Mesendoderm (in vitro differentiated cells): Measurements from ENCODE around the gene KCNT1.

Experiments
- DNase-seq: peaks from one replicate; pipeline ENCODE4 v3.0.0; 2013
- H2AK5ac ChIP-seq: 2 replicates; pipeline ENCODE4 v1.6.1; 2013; ENCODE audit warnings: low read length, inconsistent platforms
- H2BK120ac ChIP-seq: 2 replicates; pipeline ENCODE4 v1.6.1; 2013; ENCODE audit warnings: low read depth, mild to moderate bottlenecking, low read length, moderate library complexity, mixed read lengths
- H2BK15ac ChIP-seq: replicated peaks from 2 replicates; pipeline ENCODE4 v1.6.1; 2013; ENCODE audit warnings: low read depth, mild to moderate bottlenecking, moderate library complexity
- H2BK5ac ChIP-seq: 2 replicates; pipeline ENCODE4 v1.6.1; 2013; ENCODE audit warnings: low read length, inconsistent platforms
- H3K18ac ChIP-seq: 2 replicates; pipeline ENCODE4 v1.6.1; 2013; ENCODE audit warnings: mild to moderate bottlenecking, low read length, mixed read lengths
- H3K23ac ChIP-seq: one replicate; pipeline ENCODE4 v1.6.1; 2013; ENCODE audit warnings: low read length
- H3K27ac ChIP-seq: 2 replicates; pipeline ENCODE4 v1.5.1; 2013; ENCODE audit warnings: low read depth, mild to moderate bottlenecking, inconsistent platforms, low read length, moderate library complexity
- H3K27me3 ChIP-seq: 2 replicates; pipeline ENCODE4 v1.6.1; 2013; ENCODE audit warnings: low read length, control low read depth, mild to moderate bottlenecking, inconsistent platforms; ENCODE audit not compliant: insufficient read depth, poor library complexity
- H3K36me3 ChIP-seq: 2 replicates; pipeline ENCODE4 v1.6.1; 2013; ENCODE audit warnings: low read length, inconsistent platforms; ENCODE audit not compliant: control insufficient read depth, insufficient read depth
- H3K4ac ChIP-seq: one replicate; pipeline ENCODE4 v1.6.1; 2013; ENCODE audit warnings: low read depth, mild to moderate bottlenecking, low read length, moderate library complexity
- H3K4me1 ChIP-seq: 2 replicates; pipeline ENCODE4 v1.6.1; 2013; ENCODE audit warnings: low read depth, low read length, inconsistent platforms; ENCODE audit not compliant: control insufficient read depth
- H3K4me2 ChIP-seq: 2 replicates; pipeline ENCODE4 v1.6.1; 2013; ENCODE audit warnings: low read length
- H3K4me3 ChIP-seq: 2 replicates; pipeline ENCODE4 v1.5.1; 2013; ENCODE audit warnings: mild to moderate bottlenecking, low read length
- H3K56ac ChIP-seq: one replicate; pipeline ENCODE4 v1.6.1; 2013; ENCODE audit warnings: low read length
- H3K79me1 ChIP-seq: 2 replicates; pipeline ENCODE4 v1.6.1; 2013; ENCODE audit warnings: low read length, inconsistent platforms
- H3K79me2 ChIP-seq: 2 replicates; pipeline ENCODE4 v1.6.1; 2013; ENCODE audit warnings: mild to moderate bottlenecking, low read length; ENCODE audit not compliant: control insufficient read depth, insufficient read depth
- H3K9ac ChIP-seq: 2 replicates; pipeline ENCODE4 v1.6.1; 2013; ENCODE audit warnings: low read length, inconsistent platforms
- H4K5ac ChIP-seq: one replicate; pipeline ENCODE4 v1.6.1; 2013; ENCODE audit warnings: low read length
- H4K8ac ChIP-seq: one replicate; pipeline ENCODE4 v1.6.1; 2013; ENCODE audit warnings: low read depth, mild to moderate bottlenecking, control low read depth, low read length, moderate library complexity
- WGBS: extraction: QIAGEN DNeasy Blood & Tissue Kit; methylation state at CpG from one replicate; pipeline ENCODE4 v1.1.7; 2013; ENCODE audit warnings: low lambda C conversion rate, missing lambda C conversion rate; ENCODE audit not compliant: insufficient coverage; ENCODE audit errors: extremely low coverage; 5-methylcytosine and 5-hydroxymethylcytosine counted together

Gene KCNT1

GRCh38 chr9:135745686-135746324, 43.8 kb downstream of the KCNT1 start:
- no peak overlapping the region for H2AK5ac ChIP-seq
- no peaks in the 10 kb centered on the region for H3K79me1 ChIP-seq
- H3K9ac ChIP-seq = no peak overlapping the region
- H3K56ac ChIP-seq = no peak overlapping the region
- no peaks in the 10 kb centered on the region for H3K4me1 ChIP-seq
- no peak overlapping the region for H3K27ac ChIP-seq
- no peak for DNase-seq
- no peak overlapping the region for H2BK15ac ChIP-seq
- no peak overlapping the region for H4K8ac ChIP-seq
- no peak overlapping the region for H3K4me2 ChIP-seq
- WGBS = no CpG with 5 or more reads among the region's 24 CpGs
- no peak overlapping the region for H3K4me3 ChIP-seq
- no peak overlapping the region for H3K4ac ChIP-seq
- H3K79me2 ChIP-seq = no peaks in the 10 kb centered on the region
- no peaks in the 10 kb centered on the region for H3K27me3 ChIP-seq
- no peak overlapping the region for H3K18ac ChIP-seq
- no peak overlapping the region for H3K23ac ChIP-seq
- no peaks in the 10 kb centered on the region for H3K36me3 ChIP-seq
- no peak overlapping the region for H4K5ac ChIP-seq
- H2BK120ac ChIP-seq = no peak overlapping the region
- no peak overlapping the region for H2BK5ac ChIP-seq

DNA sequence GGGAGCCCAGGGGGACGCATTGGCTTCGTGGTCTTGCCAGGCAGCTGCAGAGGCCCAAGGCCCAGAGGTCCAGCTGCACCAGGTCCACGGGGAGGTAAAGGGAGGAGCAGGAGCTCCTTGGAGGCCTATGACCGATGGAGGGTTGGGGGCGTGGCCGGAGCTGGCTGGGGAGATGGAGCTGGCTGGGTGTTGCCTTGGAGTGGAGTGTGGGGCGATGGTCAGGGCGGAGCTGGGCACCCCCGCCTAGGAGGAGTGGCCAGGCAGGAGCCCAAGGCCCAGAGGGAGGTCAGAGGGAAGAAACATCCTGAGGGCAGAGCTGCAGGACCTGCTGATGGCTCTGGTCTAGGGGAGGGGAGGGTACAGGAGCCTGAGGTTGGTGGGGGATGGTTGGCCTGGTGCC, 44.6 kb downstream of the KCNT1 start:
- Histone ChIP-seq H3K9ac (no peak overlapping the region), H3K79me1 (no peaks in the 10 kb centered on the region), H2BK5ac (no peak overlapping the region), H2BK15ac (no peak overlapping the region), H3K4me2 (no peak overlapping the region), H3K4me3 (no peak overlapping the region), H3K27me3 (no peaks in the 10 kb centered on the region), H4K5ac (no peak overlapping the region), H3K27ac (no peak overlapping the region), H3K56ac (no peak overlapping the region), H4K8ac (no peak overlapping the region), H3K4ac (no peak overlapping the region), H2AK5ac (no peak overlapping the region), H2BK120ac (no peak overlapping the region), H3K4me1 (no peaks in the 10 kb centered on the region), H3K36me3 (no peaks in the 10 kb centered on the region), H3K18ac (no peak overlapping the region), H3K79me2 (no peaks in the 10 kb centered on the region), H3K23ac (no peak overlapping the region)
- DNase-seq = no peak
- WGBS = no CpG with 5 or more reads among the region's 9 CpGs

DNA sequence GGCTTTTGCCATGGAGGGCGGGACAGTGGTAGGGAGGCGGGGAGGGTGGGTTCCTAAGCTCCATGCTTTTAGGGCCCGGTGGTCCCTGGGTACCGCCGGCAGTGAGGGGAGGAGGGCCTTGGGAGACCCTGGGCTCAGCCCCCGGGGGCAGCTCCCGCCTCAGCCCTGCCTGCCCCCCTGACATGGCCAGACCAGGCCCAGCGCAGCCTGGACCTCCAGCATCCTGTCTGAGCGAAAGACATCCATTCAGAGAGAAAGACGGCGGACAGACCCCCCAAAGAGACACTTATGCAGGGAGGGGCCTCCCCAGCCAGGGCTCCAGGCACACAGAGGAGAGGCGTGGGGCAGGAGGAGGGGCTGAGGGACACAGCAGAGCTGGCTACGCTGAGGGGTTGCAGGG, 45.3 kb downstream of the KCNT1 start:
- Histone ChIP-seq H2BK5ac (no peak overlapping the region), H2AK5ac (no peak overlapping the region), H3K27me3 (no peaks in the 10 kb centered on the region), H4K5ac (no peak overlapping the region), H2BK15ac (no peak overlapping the region), H3K4ac (no peak overlapping the region), H3K27ac (no peak overlapping the region), H3K9ac (no peak overlapping the region), H3K4me2 (no peak overlapping the region), H3K36me3 (no peaks in the 10 kb centered on the region), H4K8ac (no peak overlapping the region), H3K56ac (no peak overlapping the region), H3K4me1 (no peaks in the 10 kb centered on the region), H3K18ac (no peak overlapping the region), H3K79me2 (no peaks in the 10 kb centered on the region), H2BK120ac (no peak overlapping the region), H3K79me1 (no peaks in the 10 kb centered on the region), H3K4me3 (no peak overlapping the region), H3K23ac (no peak overlapping the region)
- DNase-seq = no peak
- no CpG with 5 or more reads among the region's 13 CpGs for WGBS

- no peak overlapping the region for H3K4ac ChIP-seq
- H3K4me1 ChIP-seq = no peaks in the 10 kb centered on the region
- H3K36me3 ChIP-seq = no peaks in the 10 kb centered on the region
- DNase-seq = no peak
- no peak overlapping the region for H3K9ac ChIP-seq
- H3K79me2 ChIP-seq = no peaks in the 10 kb centered on the region
- H3K27ac ChIP-seq = no peak overlapping the region
- H2BK120ac ChIP-seq = no peak overlapping the region
- no peak overlapping the region for H2BK5ac ChIP-seq
- H3K4me2 ChIP-seq = no peak overlapping the region
- no peak overlapping the region for H2AK5ac ChIP-seq
- H4K8ac ChIP-seq = no peak overlapping the region
- no CpG with 5 or more reads among the region's 16 CpGs for WGBS
- H3K4me3 ChIP-seq = no peak overlapping the region
- no peak overlapping the region for H3K56ac ChIP-seq
- no peak overlapping the region for H4K5ac ChIP-seq
- H2BK15ac ChIP-seq = no peak overlapping the region
- H3K18ac ChIP-seq = no peak overlapping the region
- no peaks in the 10 kb centered on the region for H3K27me3 ChIP-seq
- no peaks in the 10 kb centered on the region for H3K79me1 ChIP-seq
- H3K23ac ChIP-seq = no peak overlapping the region
Observed at GRCh38 chr9:135748676-135749075, 46.7 kb downstream of the KCNT1 start.

DNA sequence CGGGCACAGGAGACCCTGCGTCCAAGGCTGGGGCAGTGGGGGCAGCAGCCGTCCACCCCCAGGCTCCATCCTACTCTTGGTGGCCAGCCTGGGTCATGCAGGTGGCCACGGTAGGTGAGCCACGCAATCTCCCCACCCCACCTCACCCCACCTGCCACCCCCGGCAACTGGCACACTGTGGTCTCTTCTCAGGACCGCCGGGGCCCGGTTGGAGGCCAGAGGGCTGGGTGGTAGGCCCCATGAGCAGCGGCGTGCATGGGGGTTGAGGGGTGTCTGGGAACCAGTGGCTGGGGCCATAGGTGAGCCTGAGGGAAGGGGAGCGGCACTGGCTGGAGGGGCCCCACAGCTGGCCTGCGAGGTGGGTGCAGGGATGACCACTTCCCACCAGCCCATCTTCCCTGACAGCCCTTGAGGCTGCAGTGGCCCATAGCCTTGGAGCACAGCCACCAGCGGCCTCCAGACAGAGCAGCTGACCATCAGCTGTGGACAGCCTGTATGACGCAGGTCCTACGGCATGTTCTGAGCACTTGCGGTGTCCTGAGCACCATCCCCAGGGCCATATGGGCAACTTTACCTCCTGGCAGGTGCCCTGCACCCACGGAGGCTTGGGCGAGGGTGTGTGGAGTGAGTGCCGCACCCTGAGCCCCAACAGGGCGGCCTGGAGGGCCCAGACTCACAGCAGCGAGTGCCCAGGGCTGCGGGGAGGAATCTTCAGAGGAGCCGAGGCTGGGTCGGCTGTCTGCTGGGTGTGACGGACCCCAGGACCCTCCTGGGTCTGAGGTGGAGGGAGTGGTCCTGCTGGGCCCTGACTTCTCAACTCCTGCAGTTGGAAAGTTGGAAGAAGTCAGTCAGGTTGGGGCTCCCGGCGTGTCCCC, 47.4 kb downstream of the KCNT1 start:
- no peak overlapping the region for H3K9ac ChIP-seq
- H2BK120ac ChIP-seq = no peak overlapping the region
- no peak overlapping the region for H3K27ac ChIP-seq

More for the DNA sequence above, 47.4 kb downstream of the KCNT1 start:
- Histone ChIP-seq H2AK5ac (no peak overlapping the region), H3K4me3 (no peak overlapping the region), H2BK5ac (no peak overlapping the region), H3K79me1 (no peaks in the 10 kb centered on the region), H3K36me3 (no peaks in the 10 kb centered on the region), H2BK15ac (no peak overlapping the region), H3K23ac (no peak overlapping the region), H3K4ac (no peak overlapping the region), H3K56ac (no peak overlapping the region), H3K4me2 (no peak overlapping the region), H4K5ac (no peak overlapping the region), H3K79me2 (no peaks in the 10 kb centered on the region), H3K18ac (no peak overlapping the region), H3K4me1 (no peaks in the 10 kb centered on the region), H3K27me3 (no peaks in the 10 kb centered on the region), H4K8ac (no peak overlapping the region)
- no CpG with 5 or more reads among the region's 28 CpGs for WGBS
- no peak for DNase-seq
